ENCODE results near the gene MYLK2.

DNA sequence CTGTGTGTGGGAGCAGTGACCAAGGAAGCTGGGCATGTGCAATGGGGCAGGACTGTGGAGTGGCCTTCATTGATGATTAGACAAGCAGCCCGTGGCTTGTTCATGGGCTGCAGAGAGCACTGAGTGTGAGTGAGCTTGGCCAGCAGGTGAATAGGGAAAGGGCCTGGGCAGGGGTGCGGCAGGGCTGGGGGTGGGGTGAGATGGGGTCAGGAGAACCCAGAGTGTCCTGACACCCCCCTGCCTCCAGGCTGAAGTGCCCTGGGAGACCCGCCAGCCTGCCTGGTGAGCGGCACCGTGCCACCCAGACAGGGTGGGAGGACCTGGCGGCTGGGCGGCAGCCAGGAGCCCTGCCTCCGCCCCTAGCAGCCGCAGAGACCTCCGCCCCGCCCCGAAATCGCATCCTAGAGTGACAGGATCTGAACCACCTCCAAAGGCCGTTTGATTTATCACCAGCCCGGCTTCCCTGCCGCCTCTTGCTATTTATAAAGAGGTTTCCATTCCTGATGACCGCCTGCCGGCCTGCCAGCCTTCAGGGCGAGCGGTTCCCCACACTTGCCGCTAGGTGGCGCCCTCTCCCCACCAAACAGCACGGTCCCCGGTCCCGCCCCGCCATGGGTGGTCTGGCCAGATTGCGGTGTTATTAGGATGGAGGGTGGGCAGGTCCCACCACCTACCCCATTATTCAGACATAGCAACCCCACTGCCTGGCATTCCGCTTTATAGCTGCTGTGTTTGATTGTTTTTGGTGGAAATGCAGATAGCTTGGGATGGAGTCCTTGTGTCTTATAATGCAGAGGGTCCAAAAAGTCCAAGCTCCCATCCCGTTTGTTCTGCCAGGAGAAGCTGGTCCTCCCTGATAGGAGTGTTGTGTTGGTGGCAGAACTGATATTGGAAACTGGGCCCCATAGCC is 3.5 kb downstream of the MYLK2 start:
- TF ChIP-seq, protein P1, sequence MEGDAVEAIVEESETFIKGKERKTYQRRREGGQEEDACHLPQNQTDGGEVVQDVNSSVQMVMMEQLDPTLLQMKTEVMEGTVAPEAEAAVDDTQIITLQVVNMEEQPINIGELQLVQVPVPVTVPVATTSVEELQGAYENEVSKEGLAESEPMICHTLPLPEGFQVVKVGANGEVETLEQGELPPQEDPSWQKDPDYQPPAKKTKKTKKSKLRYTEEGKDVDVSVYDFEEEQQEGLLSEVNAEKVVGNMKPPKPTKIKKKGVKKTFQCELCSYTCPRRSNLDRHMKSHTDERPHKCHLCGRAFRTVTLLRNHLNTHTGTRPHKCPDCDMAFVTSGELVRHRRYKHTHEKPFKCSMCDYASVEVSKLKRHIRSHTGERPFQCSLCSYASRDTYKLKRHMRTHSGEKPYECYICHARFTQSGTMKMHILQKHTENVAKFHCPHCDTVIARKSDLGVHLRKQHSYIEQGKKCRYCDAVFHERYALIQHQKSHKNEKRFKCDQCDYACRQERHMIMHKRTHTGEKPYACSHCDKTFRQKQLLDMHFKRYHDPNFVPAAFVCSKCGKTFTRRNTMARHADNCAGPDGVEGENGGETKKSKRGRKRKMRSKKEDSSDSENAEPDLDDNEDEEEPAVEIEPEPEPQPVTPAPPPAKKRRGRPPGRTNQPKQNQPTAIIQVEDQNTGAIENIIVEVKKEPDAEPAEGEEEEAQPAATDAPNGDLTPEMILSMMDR (IDR thresholded peaks at IDR 0.05) = peak in 2 of 3 donors; percentile 41 to 93
- no peak for TF ChIP-seq POLR2A (IDR thresholded peaks at IDR 0.05)

Data from lower leg skin (tissue), 3 donors.